H9 (cell line): Measurements from ENCODE around the gene UBE3C. TPM values are rescaled to one million over a fixed set of nuclear protein-coding genes. Genes with fewer than 3 reads are reported as not detected.

Source experiments
- DNase-seq: peaks from one replicate; pipeline ENCODE4 v3.0.0-alpha.2; 2017
- H2AFZ ChIP-seq: one replicate; pipeline ENCODE4 v1.6.1; 2013; ENCODE audit warnings: mild to moderate bottlenecking, low read length, control low read depth, moderate library complexity
- H2AK5ac ChIP-seq: 2 replicates; pipeline ENCODE4 v1.6.1; 2013; ENCODE audit warnings: low read length, control low read depth, mixed read lengths; ENCODE audit not compliant: insufficient read length
- H2BK120ac ChIP-seq: one replicate; pipeline ENCODE4 v1.6.1; 2013; ENCODE audit warnings: low read depth, mild to moderate bottlenecking, low read length, control low read depth, inconsistent platforms; ENCODE audit not compliant: poor library complexity, severe bottlenecking
- H2BK12ac ChIP-seq: 2 replicates; pipeline ENCODE4 v1.6.1; 2013; ENCODE audit warnings: low read length, control low read depth, mixed read lengths, low read depth; ENCODE audit not compliant: insufficient read length
- H2BK15ac ChIP-seq: 2 replicates; pipeline ENCODE4 v1.6.1; 2013; ENCODE audit warnings: low read depth, low read length, control low read depth
- H2BK20ac ChIP-seq: one replicate; pipeline ENCODE4 v1.6.1; 2013; ENCODE audit warnings: low read depth, mild to moderate bottlenecking, low read length, control low read depth, inconsistent platforms; ENCODE audit not compliant: poor library complexity, severe bottlenecking
- H2BK5ac ChIP-seq: 2 replicates; pipeline ENCODE4 v1.6.1; 2013; ENCODE audit warnings: low read length, control low read depth, mixed read lengths; ENCODE audit not compliant: insufficient read length
- H3K14ac ChIP-seq: 2 replicates; pipeline ENCODE4 v1.6.1; 2013; ENCODE audit warnings: low read length, control low read depth; ENCODE audit not compliant: insufficient read depth
- H3K18ac ChIP-seq: 2 replicates; pipeline ENCODE4 v1.6.1; 2013; ENCODE audit warnings: low read depth, mild to moderate bottlenecking, mixed read lengths, low read length, control low read depth; ENCODE audit not compliant: insufficient read length
- H3K23ac ChIP-seq: 2 replicates; pipeline ENCODE4 v1.6.1; 2013; ENCODE audit warnings: low read length, control low read depth, mixed read lengths, low read depth; ENCODE audit not compliant: insufficient read length
- H3K23me2 ChIP-seq: 2 replicates; pipeline ENCODE4 v1.6.1; 2013; ENCODE audit warnings: low read depth, mild to moderate bottlenecking, mixed read lengths, low read length, control low read depth; ENCODE audit not compliant: insufficient read length, poor library complexity, severe bottlenecking
- H3K27ac ChIP-seq: 2 replicates; pipeline ENCODE4 v1.5.1; 2013; ENCODE audit warnings: low read length, control low read depth, mixed read lengths, low read depth; ENCODE audit not compliant: insufficient read length
- H3K27me3 ChIP-seq: 2 replicates; pipeline ENCODE4 v1.6.1; 2013; ENCODE audit warnings: low read length, control low read depth, inconsistent platforms; ENCODE audit not compliant: insufficient read depth
- H3K4ac ChIP-seq: 2 replicates; pipeline ENCODE4 v1.6.1; 2013; ENCODE audit warnings: low read depth, mild to moderate bottlenecking, control low read depth, inconsistent platforms, low read length, moderate library complexity
- H3K4me1 ChIP-seq: 2 replicates; pipeline ENCODE4 v1.6.1; 2013; ENCODE audit warnings: low read length, control low read depth, inconsistent platforms; ENCODE audit not compliant: insufficient read depth
- H3K4me2 ChIP-seq: 2 replicates; pipeline ENCODE4 v1.6.1; 2013; ENCODE audit warnings: low read length, control low read depth, mixed read lengths; ENCODE audit not compliant: insufficient read length, insufficient read depth
- H3K56ac ChIP-seq: 2 replicates; pipeline ENCODE4 v1.6.1; 2013; ENCODE audit warnings: low read depth, mild to moderate bottlenecking, mixed read lengths, low read length, control low read depth; ENCODE audit not compliant: insufficient read length
- H3K79me1 ChIP-seq: 2 replicates; pipeline ENCODE4 v1.6.1; 2013; ENCODE audit warnings: low read depth, mild to moderate bottlenecking, moderate library complexity, low read length, control low read depth, inconsistent platforms; ENCODE audit not compliant: insufficient read depth, poor library complexity, severe bottlenecking
- H3K79me2 ChIP-seq: 2 replicates; pipeline ENCODE4 v1.6.1; 2013; ENCODE audit warnings: low read length, control low read depth, inconsistent platforms; ENCODE audit not compliant: insufficient read depth
- H3K9ac ChIP-seq: 2 replicates; pipeline ENCODE4 v1.6.1; 2013; ENCODE audit warnings: low read length, control low read depth, mixed read lengths; ENCODE audit not compliant: insufficient read length; ENCODE audit errors: extremely low read depth
- H3K9me3 ChIP-seq: one replicate; pipeline ENCODE4 v1.6.1; 2013; ENCODE audit warnings: low read depth, low read length, inconsistent platforms; ENCODE audit not compliant: control insufficient read depth
- H3T11ph ChIP-seq: one replicate; pipeline ENCODE4 v1.6.1; 2013; ENCODE audit warnings: mild to moderate bottlenecking, low read length, control low read depth, inconsistent platforms
- H4K20me1 ChIP-seq: one replicate; pipeline ENCODE4 v1.6.1; 2013; ENCODE audit not compliant: control insufficient read depth, insufficient read length, insufficient read depth
- H4K5ac ChIP-seq: 2 replicates; pipeline ENCODE4 v1.6.1; 2013; ENCODE audit warnings: low read depth, mild to moderate bottlenecking, mixed read lengths, low read length, control low read depth; ENCODE audit not compliant: insufficient read length
- H4K8ac ChIP-seq: replicated peaks from 2 replicates; pipeline ENCODE4 v1.6.1; 2013; ENCODE audit warnings: low read length, control low read depth, mixed read lengths, low read depth; ENCODE audit not compliant: insufficient read length
- H4K91ac ChIP-seq: 2 replicates; pipeline ENCODE4 v1.6.1; 2013; ENCODE audit warnings: low read depth, mild to moderate bottlenecking, moderate library complexity, mixed read lengths, low read length, control low read depth; ENCODE audit not compliant: insufficient read length
- H3K27ac Mint-ChIP-seq, 3 experiments: 2 replicates in 2 of 3; 3 replicates in 1 of 3; pipeline ENCODE4 v1.8.0; 2020 to 2021; ENCODE audit warnings: mixed read lengths in 3 of 3, mild to moderate bottlenecking in 1 of 3, moderate library complexity in 1 of 3
- H3K27me3 Mint-ChIP-seq: 2 replicates; pipeline ENCODE4 v1.8.0; 2021; ENCODE audit warnings: low read depth, mild to moderate bottlenecking, moderate library complexity, mixed read lengths
- H3K36me3 Mint-ChIP-seq, 3 experiments: 2 replicates in 2 of 3; 3 replicates in 1 of 3; pipeline ENCODE4 v1.8.0; 2020 to 2021; ENCODE audit warnings: low read depth in 3 of 3, mixed read lengths in 3 of 3; ENCODE audit not compliant: insufficient read depth in 1 of 3
- H3K4me1 Mint-ChIP-seq, 2 experiments: 2 replicates each; pipeline ENCODE4 v1.8.0; 2020; ENCODE audit warnings: mixed read lengths in 2 of 2
- H3K4me3 Mint-ChIP-seq, 2 experiments: 2 replicates in 1 of 2; 3 replicates in 1 of 2; pipeline ENCODE4 v1.8.0; 2020 to 2021; ENCODE audit warnings: mild to moderate bottlenecking in 2 of 2, mixed read lengths in 2 of 2, moderate library complexity in 1 of 2
- H3K9me3 Mint-ChIP-seq, 2 experiments: 2 replicates in 1 of 2; 3 replicates in 1 of 2; pipeline ENCODE4 v1.8.0; 2020; ENCODE audit warnings: mild to moderate bottlenecking in 2 of 2, mixed read lengths in 2 of 2, moderate library complexity in 1 of 2
- WGBS: extraction: QIAGEN DNeasy Blood & Tissue Kit; methylation state at CpG from one replicate; pipeline ENCODE4 v1.1.7; 2013; ENCODE audit warnings: missing lambda C conversion rate, low lambda C conversion rate, mixed read lengths; ENCODE audit not compliant: insufficient read length; ENCODE audit errors: extremely low coverage; 5-methylcytosine and 5-hydroxymethylcytosine counted together
- total RNA-seq: library from RNA; stranded (reverse); gene quantifications from 2 replicates; pipeline ENCODE4 v1.2.1, GENCODE V29; 2021
- TF ChIP-seq, protein P1 (sequence below): fragments of 200-600 bp; sonication (generic); conservative IDR thresholded peaks from 3 replicates; pipeline ENCODE4 v1.8.0; 2021; ENCODE audit warnings: antibody characterized with exemption, mild to moderate bottlenecking

Gene UBE3C
- total RNA-seq, 1 experiment from 2014 or later: 63.3 TPM

DNA sequence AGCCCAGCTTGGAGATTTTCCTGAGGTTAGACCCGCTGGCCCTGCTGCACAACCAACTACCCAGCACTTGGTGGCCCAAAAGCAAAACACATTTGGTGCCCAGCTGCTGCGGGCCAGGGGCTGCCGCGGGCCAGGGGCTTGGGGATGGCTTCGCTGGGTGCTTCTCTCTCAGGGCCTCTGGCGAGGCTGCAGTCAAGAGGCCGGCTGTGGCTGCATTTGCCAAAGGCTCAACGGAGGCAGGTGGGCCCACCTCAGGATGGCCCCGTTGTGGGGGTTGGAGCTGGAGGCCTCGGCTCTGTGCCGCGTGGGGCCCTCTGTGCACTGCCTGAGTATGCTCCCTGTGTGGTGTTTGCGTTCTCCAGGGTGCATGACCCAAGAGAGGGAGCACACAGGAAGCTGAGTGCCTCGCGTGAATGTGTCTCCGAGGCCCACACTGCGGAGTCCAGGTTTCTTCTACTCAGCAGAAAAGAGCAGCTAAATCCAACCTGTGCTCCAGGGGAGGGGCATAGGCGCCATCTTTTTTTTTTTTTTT, 17.5 kb upstream of the UBE3C start:
- no peak overlapping the region for H3K23ac ChIP-seq
- TF ChIP-seq, protein P1, sequence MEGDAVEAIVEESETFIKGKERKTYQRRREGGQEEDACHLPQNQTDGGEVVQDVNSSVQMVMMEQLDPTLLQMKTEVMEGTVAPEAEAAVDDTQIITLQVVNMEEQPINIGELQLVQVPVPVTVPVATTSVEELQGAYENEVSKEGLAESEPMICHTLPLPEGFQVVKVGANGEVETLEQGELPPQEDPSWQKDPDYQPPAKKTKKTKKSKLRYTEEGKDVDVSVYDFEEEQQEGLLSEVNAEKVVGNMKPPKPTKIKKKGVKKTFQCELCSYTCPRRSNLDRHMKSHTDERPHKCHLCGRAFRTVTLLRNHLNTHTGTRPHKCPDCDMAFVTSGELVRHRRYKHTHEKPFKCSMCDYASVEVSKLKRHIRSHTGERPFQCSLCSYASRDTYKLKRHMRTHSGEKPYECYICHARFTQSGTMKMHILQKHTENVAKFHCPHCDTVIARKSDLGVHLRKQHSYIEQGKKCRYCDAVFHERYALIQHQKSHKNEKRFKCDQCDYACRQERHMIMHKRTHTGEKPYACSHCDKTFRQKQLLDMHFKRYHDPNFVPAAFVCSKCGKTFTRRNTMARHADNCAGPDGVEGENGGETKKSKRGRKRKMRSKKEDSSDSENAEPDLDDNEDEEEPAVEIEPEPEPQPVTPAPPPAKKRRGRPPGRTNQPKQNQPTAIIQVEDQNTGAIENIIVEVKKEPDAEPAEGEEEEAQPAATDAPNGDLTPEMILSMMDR: no peak
- H3K4me1 ChIP-seq: no peaks in the 10 kb centered on the region
- H3K9me3 ChIP-seq: no peaks in the 10 kb centered on the region
- H3K18ac ChIP-seq: no peak overlapping the region
- H3K14ac ChIP-seq: no peak overlapping the region
- H4K91ac ChIP-seq: no peak overlapping the region
- H2AFZ ChIP-seq: no peak overlapping the region
- H2BK120ac ChIP-seq: no peak overlapping the region
- no peak overlapping the region for H3T11ph ChIP-seq
- DNase-seq: no peak
- no peak overlapping the region for H3K56ac ChIP-seq
- no peak overlapping the region for H4K8ac ChIP-seq
- H3K27me3 ChIP-seq: no peaks in the 10 kb centered on the region
- H2BK15ac ChIP-seq: no peak overlapping the region
- Mint-ChIP-seq H3K36me3 (no peaks in the 10 kb centered on the region), H3K4me3 (no peak overlapping the region), H3K4me1 (peaks cover 5 to 13% of the 10 kb centered on the region in 2 experiments; a peak in 3 of 4 replicates), H3K27ac (no peak overlapping the region), H3K9me3 (peaks cover 3 to 4% of the 10 kb centered on the region in 2 experiments; a peak in 3 of 5 replicates), H3K27me3 (no peaks in the 10 kb centered on the region; the same call in 1 of the 2 replicates)
- H4K5ac ChIP-seq: no peak overlapping the region
- no peaks in the 10 kb centered on the region for H3K23me2 ChIP-seq
- no peak overlapping the region for H2AK5ac ChIP-seq
- no peak overlapping the region for H3K9ac ChIP-seq
- H3K27ac ChIP-seq: no peak overlapping the region
- no peak overlapping the region for H3K4me2 ChIP-seq
- no CpG with 5 or more reads among the region's 18 CpGs for WGBS
- no peak overlapping the region for H3K4ac ChIP-seq
- no peak overlapping the region for H2BK12ac ChIP-seq
- H3K79me2 ChIP-seq: no peaks in the 10 kb centered on the region
- H2BK20ac ChIP-seq: no peak overlapping the region
- H2BK5ac ChIP-seq: no peak overlapping the region
- H4K20me1 ChIP-seq: no peaks in the 10 kb centered on the region
- no peaks in the 10 kb centered on the region for H3K79me1 ChIP-seq
